K562 (cell line): ENCODE results near the gene RABGAP1L.

Experiments used
- BHLHE40 ChIP-seq: IDR thresholded peaks from 2 replicates; pipeline ENCODE4 v1.6.1; 2011; ENCODE audit warnings: low read length, improper control_type of control experiment
- CBFB ChIP-seq: sonication (generic); formaldehyde crosslinking; IDR thresholded peaks from 2 replicates; pipeline ENCODE4 v1.4.0; 2020; ENCODE audit warnings: mild to moderate bottlenecking, missing genetic modification reagents
- EWSR1 ChIP-seq: fragments of 450-650 bp; IDR thresholded peaks from 2 replicates; pipeline ENCODE4 v1.6.1; 2018; ENCODE audit warnings: borderline replicate concordance, mild to moderate bottlenecking, low read depth, moderate library complexity; ENCODE audit not compliant: partially characterized antibody
- MED1 ChIP-seq: sonication (generic); formaldehyde crosslinking; IDR thresholded peaks from 2 replicates; pipeline ENCODE4 v1.8.1; 2023; ENCODE audit warnings: missing genetic modification reagents, borderline replicate concordance
- MEF2A ChIP-seq: IDR thresholded peaks from 2 replicates; pipeline ENCODE4 v1.6.1; 2011; ENCODE audit warnings: low read depth, mild to moderate bottlenecking, low read length, moderate library complexity; ENCODE audit not compliant: control insufficient read depth
- NR3C1 ChIP-seq: sonication (generic); formaldehyde crosslinking; IDR thresholded peaks from 2 replicates; pipeline ENCODE4 v1.8.1; 2022; ENCODE audit warnings: missing genetic modification reagents
- REST ChIP-seq, 2 experiments: fragments of 450-650 bp; formaldehyde crosslinking in 1 of 2; IDR thresholded peaks; 2 replicates each; pipeline versions ENCODE4 v1.4.0 to v1.6.1; 2014 to 2020; ENCODE audit warnings: mild to moderate bottlenecking in 2 of 2, borderline replicate concordance in 1 of 2, low read depth in 1 of 2
- SMC3 ChIP-seq: conservative IDR thresholded peaks from 2 replicates; pipeline ENCODE4 v1.6.1; 2011; ENCODE audit warnings: low read depth, low read length, improper control_type of control experiment; ENCODE audit not compliant: insufficient read depth
- YY1 ChIP-seq, 3 experiments: IDR thresholded peaks; 2 replicates each; pipeline ENCODE4 v1.6.1; 2011; ENCODE audit warnings: low read length in 2 of 3, mild to moderate bottlenecking in 2 of 3, moderate library complexity in 2 of 3, borderline replicate concordance in 1 of 3, control low read depth in 1 of 3, low read depth in 1 of 3; ENCODE audit not compliant: insufficient read depth in 3 of 3, insufficient replicate concordance in 2 of 3, control insufficient read depth in 1 of 3, insufficient read length in 1 of 3; ENCODE audit errors: extremely low read depth in 1 of 3
- ZNF277 ChIP-seq: fragments of 250-450 bp; sonication (Bioruptor Pico); IDR thresholded peaks from 2 replicates; pipeline ENCODE4 v1.8.0; 2022; ENCODE audit warnings: inconsistent platforms, mild to moderate bottlenecking, moderate library complexity, borderline replicate concordance
- ZNF785 ChIP-seq: fragments of 250-450 bp; sonication (Bioruptor Pico); IDR thresholded peaks from 2 replicates; pipeline ENCODE4 v1.4.0; 2020; ENCODE audit warnings: mild to moderate bottlenecking

- TF ChIP-seq MED1 (no peak), MEF2A (no peak), BHLHE40 (no peak), ZNF277 (CRISPR knock-in tag) (no peak), CBFB (CRISPR knock-in tag) (no peak), YY1 (IDR thresholded peaks at IDR 0.05; ENCODE audit: borderline replicate concordance in 1 of 3, control insufficient read depth in 1 of 3, extremely low read depth in 1 of 3, insufficient read depth in 3 of 3, insufficient read length in 1 of 3, insufficient replicate concordance in 2 of 3, low read depth in 1 of 3, low read length in 2 of 3) (no peak), NR3C1 (CRISPR knock-in tag) (no peak), EWSR1 (no peak), REST (IDR thresholded peaks at IDR 0.05; ENCODE audit: borderline replicate concordance) (no peak), REST (CRISPR knock-in tag; IDR thresholded peaks at IDR 0.05; ENCODE audit: low read depth) (no peak), SMC3 (no peak), ZNF785 (CRISPR knock-in tag) (no peak)
Measured at GRCh38 chr1:174884038-174884437, 724.7 kb downstream of the RABGAP1L start.
